HG03439 (cell line): Measurements from ENCODE around the gene LRP8.
"Not testable (repeated sequence)": the region's sequence is repeated elsewhere in the genome, so short reads cannot be mapped to it uniquely, and the experiment has no call there.

Source experiments
- ATAC-seq: cut with Tn5 transposase; IDR thresholded peaks from one replicate; pipeline ENCODE4 v1.9.1; 2021; ENCODE audit warnings: mild to moderate bottlenecking, moderate library complexity; ENCODE audit not compliant: unreplicated experiment

LRP8 gene

GRCh38 chr1:53285969-53286760 is 41.7 kb downstream of the LRP8 start:
- ATAC-seq = no peak

GRCh38 chr1:53285546-53285945 is 42.3 kb downstream of the LRP8 start:
- no peak for ATAC-seq

DNA sequence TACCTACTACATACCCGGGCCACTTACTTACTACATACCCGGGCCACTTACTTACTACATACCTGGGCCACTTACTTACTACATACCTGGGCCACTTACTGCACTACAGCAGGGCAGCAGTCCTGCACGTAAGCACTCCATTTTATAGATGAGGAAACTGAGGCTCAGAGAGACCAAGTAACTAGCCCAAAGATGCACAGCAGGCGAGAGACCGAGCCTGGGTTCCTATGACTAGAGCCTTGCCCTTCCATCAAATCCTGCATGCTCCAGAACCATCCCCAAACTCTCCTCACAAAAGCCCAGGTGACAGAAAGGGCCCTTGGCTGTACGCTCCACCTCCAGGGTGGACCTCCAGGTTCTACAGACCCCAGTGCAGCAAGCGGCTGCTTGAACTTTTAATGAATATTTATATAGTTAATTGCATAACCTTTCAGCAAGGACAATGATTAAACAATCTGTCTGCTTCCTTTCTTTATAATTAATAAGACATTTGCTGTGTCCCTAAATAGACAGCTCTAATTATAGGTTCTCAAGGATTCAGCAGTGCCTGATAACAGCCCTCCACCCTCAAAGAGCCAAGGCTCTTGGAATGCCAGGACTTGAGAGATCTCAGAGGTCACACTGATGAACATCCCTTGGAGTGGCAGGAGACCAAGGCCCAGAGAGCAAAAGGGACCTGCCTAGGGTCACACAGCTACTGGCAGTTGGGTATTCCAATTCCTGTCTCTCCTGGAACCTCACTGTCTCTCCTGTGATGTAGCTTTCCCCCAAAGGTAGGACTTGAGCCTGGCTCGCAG is 43.4 kb downstream of the LRP8 start:
- no peak for ATAC-seq

- not testable (repeated sequence) for ATAC-seq
These were observed 44.7 kb downstream of the LRP8 start for GRCh38 chr1:53283156-53283555.

DNA sequence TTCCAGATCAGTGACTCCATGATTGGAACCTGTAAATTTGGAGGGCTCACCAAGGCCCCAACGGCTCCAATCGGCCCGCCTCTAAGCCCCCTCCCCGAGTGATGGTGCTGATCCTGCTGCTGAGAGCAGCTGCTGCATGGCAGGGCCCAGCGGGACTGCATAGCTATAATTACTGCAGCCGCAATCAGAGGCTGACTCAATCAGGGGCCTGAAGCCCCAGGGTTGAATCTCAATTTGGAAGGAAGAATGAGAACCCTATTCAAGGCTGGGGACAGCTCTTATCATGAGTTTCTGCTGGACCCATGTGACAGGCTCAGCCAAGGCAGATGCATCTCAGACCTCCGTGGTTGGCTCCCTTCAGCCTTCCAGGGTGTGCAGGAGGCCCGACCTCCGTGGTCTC is 46.7 kb downstream of the LRP8 start:
- no peak for ATAC-seq

DNA sequence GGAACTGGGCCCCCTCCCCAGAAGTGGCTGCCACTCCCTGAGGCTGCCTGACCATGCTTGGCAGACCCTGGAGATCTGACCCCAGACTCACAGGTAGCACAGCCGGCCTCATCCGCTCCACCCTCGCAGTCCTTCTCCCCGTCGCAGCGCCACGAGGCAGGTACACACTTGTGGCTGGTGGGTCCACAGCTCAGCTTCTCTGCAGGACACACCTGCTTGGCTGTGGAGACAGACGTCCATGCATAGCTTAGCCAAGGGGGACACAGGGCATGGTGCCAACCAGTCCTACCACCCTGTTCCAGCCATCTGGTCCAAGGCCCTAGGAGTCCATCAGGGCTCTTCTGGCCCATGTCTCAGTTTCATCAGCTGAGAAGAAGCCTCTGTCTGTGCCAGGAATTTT is 47.4 kb downstream of the LRP8 start:
- no peak for ATAC-seq

DNA sequence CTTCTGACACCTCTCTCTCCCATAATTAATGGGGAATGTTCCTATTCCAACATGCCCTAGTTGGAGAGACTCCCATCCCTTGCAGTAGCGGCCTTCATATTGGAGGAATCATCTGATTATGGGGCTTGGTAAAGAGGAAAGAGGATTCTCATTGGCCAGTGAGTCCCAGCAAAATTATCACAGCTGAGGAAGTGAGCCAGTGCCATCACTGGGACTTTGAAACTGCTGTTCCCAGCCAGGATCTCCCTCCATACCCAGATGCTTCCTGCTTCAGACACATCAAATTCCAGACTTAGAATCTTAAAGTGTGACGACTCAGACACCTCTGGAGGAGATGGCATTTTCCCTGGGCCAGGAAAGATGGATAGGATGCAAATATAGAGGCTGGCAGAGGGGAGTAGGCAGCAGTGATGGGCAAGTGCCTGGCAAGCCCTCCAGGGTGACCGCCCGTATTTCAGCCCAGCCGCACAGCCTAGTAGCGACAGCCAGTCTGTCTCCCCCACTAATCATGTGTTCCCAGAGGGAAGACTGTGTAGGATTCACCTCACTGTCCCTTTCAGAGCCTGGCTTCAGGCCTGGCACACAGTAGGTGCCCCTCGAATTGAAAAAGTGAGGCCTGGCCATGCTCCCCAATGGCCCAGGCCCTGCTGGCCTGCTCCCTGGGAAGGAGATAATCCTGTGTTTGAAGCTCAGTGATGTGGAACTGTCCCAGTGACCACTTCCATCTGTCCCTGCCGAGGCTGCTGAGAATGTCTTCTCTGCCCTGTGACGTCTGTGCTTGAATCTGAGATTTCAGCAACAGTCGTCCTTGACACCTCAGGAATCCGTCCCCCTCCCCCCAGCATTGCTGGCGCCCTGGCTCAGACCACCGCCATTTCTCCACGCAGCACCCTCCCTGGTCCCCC is 48.3 kb downstream of the LRP8 start:
- no peak for ATAC-seq

GRCh38 chr1:53278298-53278725 is 49.6 kb downstream of the LRP8 start:
- peak; percentile 42 for ATAC-seq

GRCh38 chr1:53277326-53277725 is 50.5 kb downstream of the LRP8 start:
- ATAC-seq = no peak

GRCh38 chr1:53276902-53277281 is 51.0 kb downstream of the LRP8 start:
- ATAC-seq = no peak

DNA sequence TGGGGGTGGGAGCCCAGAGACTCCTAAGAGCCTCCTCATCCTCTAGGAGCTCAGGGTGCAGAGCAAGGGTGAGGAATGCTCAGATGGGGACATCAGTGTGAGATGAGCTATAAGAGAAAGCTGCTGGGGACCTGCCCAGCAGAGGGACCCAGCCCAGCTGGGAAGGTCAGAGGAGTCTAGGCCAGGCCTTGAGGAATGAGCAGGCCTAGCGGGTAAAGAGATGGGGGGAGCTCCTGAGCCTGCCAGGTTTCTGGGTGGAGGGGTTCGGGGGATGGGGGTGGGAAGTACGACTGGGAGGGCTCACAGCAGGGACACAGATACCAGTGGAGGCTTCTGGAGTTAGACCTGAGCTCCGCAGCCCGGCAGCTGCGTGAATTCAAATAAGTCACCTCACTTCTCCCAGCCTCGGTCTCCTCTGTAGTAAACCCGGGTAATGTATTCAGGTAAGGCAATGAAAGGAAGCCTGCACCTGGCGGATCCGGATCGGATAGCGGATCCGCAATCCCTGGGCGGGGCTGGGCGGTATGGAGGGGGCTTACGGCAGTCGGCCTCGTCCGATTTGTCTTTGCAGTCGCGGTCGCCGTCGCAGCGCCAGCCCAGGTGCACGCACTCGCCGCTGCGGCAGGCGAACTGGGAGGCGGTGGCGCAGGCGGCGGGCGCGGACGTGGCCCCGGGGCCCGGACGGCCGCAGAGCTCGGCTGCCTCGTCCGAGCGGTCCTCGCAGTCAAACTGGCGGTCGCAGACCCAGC is 51.5 kb downstream of the LRP8 start:
- ATAC-seq = no peak

- no peak for ATAC-seq
These were observed 52.3 kb downstream of the LRP8 start for GRCh38 chr1:53275566-53275965.

DNA sequence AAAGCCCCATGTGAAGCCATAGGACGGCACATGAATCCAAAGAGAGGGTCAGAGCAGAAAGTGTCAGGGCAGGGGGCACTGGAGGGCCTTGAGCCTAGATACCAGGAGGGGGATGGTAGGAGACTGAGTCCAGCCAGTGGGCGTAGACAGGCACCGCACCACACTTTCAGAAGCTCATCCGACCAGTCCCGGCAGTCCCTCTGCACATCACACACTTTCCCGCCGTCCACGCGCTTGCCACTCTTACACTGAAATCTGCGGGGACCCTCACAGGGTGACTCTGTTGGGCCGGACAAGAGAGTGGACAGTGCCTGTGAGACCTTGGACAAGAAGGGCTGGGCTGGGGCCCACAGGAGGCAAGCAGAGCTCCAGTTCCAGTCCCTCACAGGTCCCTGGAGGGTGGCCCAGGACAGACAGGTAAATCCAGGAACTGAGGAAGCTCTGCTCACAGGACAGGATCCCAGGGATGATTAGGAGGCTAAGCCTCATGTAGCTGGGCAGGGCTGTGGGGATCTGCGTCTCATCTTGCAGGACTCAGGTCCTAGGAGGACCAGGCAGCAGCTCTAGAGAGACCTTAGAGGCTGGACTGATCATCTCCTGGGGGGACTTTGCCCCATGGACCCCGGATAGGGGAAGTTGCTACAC is 53.2 kb downstream of the LRP8 start:
- no peak for ATAC-seq

- no peak for ATAC-seq
These were observed 53.8 kb downstream of the LRP8 start for GRCh38 chr1:53274026-53274425.

DNA sequence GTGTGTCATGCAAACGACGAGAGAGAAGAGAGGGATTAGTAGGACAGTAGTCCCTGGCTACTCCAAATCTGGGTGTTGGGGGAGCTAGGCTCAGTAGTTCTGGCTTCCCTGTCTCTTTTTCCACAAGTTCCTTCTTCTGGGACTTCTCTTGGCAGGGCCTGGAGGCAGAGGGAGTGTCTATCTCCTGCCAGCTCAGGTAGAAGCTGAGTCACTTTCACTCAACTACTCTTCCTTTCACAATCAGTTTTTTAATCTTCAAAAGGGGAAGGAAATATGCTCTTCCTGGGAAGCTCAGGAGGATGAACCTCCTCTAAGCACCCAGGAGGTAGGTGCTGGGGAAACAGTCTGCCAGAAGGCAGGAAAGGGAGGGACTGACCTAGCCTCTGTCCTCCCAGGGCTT is 54.3 kb downstream of the LRP8 start:
- ATAC-seq = no peak

DNA sequence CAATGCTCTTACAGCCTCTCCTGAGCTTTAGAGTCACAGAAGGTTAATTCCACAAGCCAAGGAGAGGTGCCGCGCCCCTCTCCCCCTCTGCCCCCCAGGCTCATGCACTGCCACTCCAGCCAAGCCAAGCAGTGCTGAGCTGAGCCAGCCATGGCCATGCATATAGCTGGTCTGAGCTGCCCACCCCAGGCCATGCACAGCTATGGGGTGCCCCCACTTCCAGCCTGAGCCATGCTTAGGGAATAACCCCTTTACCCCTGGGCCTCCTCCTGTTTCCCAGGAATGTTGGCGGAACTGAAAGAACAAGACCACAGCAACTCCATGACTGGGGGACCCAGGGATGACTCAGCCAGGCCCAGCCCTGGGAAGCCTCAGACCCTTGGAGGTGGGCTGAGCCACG is 55.5 kb downstream of the LRP8 start:
- no peak for ATAC-seq

DNA sequence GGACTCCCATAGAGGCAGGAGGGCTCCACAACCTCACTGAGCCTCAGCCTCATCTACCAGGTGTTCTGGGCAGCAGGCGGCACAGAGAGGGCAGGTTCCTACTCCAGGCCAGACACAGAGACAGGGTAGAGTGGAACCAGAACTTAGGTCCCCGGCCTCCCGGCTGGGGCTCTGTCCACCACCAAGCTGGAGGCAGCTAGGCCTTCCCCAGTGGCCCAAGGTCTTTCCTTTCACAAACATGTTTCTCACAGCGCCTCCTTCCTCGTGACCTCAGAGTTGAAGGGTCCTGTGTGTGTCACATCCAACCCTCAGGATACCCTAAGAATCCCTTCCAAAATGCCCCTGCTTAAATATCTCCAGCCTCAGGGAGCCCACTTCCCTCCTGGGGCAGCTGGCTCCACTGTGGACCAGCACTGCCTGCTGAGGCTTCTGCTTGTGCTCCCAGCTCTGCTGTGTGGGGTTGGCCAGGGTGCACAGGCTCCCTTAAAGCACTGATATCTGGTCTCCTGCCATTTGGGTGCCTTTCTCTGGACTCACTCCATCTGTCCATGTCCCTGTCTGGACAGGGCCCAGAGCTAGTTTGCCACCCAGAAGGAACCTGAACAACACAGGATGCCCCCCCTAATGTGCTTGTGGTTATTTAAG is 56.3 kb downstream of the LRP8 start:
- no peak for ATAC-seq

DNA sequence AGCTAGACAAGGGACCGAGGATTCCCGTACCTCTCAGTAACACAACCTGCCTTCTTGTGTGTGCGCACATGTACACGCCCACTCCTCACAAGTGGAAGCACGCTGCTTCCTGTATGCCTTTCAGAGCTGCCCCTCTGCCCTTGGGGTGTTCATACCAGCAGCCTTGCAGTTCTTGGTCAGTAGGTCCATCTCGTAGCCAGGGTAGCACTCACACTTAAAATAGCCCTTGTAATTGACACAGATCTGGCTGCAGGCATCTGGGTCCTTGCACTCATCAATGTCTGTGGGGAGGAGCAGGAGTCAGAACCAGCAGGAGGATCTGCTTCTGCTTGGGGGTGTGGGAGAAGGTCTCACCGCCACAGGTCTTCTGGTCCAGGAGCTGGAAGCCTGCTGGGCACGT is 57.0 kb downstream of the LRP8 start:
- ATAC-seq = no peak

- no peak for ATAC-seq
These were observed 57.8 kb downstream of the LRP8 start for GRCh38 chr1:53270107-53270506.

DNA sequence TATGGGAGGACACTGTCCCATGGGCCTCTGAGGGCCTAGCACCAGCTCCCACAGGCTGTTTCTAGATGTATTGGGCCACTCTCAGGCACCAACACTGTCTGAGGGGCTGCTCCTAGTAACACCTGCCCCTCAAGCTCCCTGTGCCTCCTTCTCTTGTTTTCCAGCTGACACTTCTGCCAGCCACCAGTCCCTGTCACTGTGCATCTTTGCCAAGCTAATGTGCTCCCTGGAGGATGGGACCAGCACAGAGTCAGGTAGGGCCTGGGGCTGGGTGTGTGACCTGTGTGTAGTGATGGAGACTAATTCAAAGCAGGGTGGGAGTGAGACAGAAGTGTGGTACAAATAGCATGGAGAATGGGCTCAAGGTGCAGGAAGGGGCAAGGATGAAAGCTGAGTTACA is 60.1 kb downstream of the LRP8 start:
- no peak for ATAC-seq
